HepG2 (cell line): Measurements from ENCODE around the gene HNRNPAB.

ENCODE experiments used
- CC2D1A ChIP-seq: sonication (generic); formaldehyde crosslinking; IDR thresholded peaks from 2 replicates; pipeline ENCODE4 v1.8.1; 2023; ENCODE audit warnings: mild to moderate bottlenecking, missing genetic modification reagents
- HCFC1 ChIP-seq: fragments of 150-350 bp; IDR thresholded peaks from 2 replicates; pipeline ENCODE4 v1.6.1; 2014; ENCODE audit warnings: low read depth, low read length
- NBN ChIP-seq: fragments of 450-650 bp; conservative IDR thresholded peaks from 2 replicates; pipeline ENCODE4 v1.6.1; 2017
- NCOR1 ChIP-seq: fragments of 200-600 bp; sonication (generic); IDR thresholded peaks from 2 replicates; pipeline ENCODE4 v1.7.0; 2017; ENCODE audit warnings: antibody characterized with exemption, low read length, borderline replicate concordance
- NFIC ChIP-seq: IDR thresholded peaks from 2 replicates; pipeline ENCODE4 v1.6.1; 2012; ENCODE audit warnings: mild to moderate bottlenecking, low read length, inconsistent platforms
- POLR2A ChIP-seq, 2 experiments: IDR thresholded peaks; 2 replicates each; pipeline ENCODE4 v1.6.1; 2011; ENCODE audit warnings: low read depth in 2 of 2, low read length in 2 of 2, mild to moderate bottlenecking in 1 of 2, moderate library complexity in 1 of 2; ENCODE audit not compliant: insufficient read depth in 1 of 2
- SMAD1 ChIP-seq: sonication (generic); formaldehyde crosslinking; IDR thresholded peaks from 2 replicates; pipeline ENCODE4 v1.4.0; 2020; ENCODE audit warnings: missing genetic modification reagents, low read depth, mild to moderate bottlenecking, borderline replicate concordance
- XBP1 ChIP-seq: sonication (generic); formaldehyde crosslinking; IDR thresholded peaks from 2 replicates; pipeline ENCODE4 v1.5.0; 2020; ENCODE audit warnings: missing genetic modification reagents
- ZNF24 ChIP-seq: fragments of 450-650 bp; IDR thresholded peaks from 2 replicates; pipeline ENCODE4 v1.6.1; 2017; ENCODE audit warnings: antibody characterized with exemption, mild to moderate bottlenecking
- ZNF343 ChIP-seq: sonication (generic); formaldehyde crosslinking; IDR thresholded peaks from 2 replicates; pipeline ENCODE4 v1.4.0; 2020; ENCODE audit warnings: mild to moderate bottlenecking, missing genetic modification reagents
- ZNF615 ChIP-seq: sonication (generic); formaldehyde crosslinking; IDR thresholded peaks from 2 replicates; pipeline ENCODE4 v1.5.0; 2020; ENCODE audit warnings: mild to moderate bottlenecking, missing genetic modification reagents, borderline replicate concordance
- TF ChIP-seq, protein P1 (sequence below): sonication (generic); formaldehyde crosslinking; IDR thresholded peaks from 2 replicates; pipeline ENCODE4 v1.5.0; 2020; ENCODE audit warnings: mild to moderate bottlenecking, missing genetic modification reagents, moderate library complexity
- TF ChIP-seq, protein P2 (sequence below): sonication (generic); formaldehyde crosslinking; IDR thresholded peaks from 2 replicates; pipeline ENCODE4 v1.5.0; 2020; ENCODE audit warnings: missing genetic modification reagents

- TF ChIP-seq ZNF24: no peak
- TF ChIP-seq ZNF615 (CRISPR knock-in tag): no peak
- no peak for TF ChIP-seq NFIC
- TF ChIP-seq XBP1 (CRISPR knock-in tag): no peak
- TF ChIP-seq, protein P1, sequence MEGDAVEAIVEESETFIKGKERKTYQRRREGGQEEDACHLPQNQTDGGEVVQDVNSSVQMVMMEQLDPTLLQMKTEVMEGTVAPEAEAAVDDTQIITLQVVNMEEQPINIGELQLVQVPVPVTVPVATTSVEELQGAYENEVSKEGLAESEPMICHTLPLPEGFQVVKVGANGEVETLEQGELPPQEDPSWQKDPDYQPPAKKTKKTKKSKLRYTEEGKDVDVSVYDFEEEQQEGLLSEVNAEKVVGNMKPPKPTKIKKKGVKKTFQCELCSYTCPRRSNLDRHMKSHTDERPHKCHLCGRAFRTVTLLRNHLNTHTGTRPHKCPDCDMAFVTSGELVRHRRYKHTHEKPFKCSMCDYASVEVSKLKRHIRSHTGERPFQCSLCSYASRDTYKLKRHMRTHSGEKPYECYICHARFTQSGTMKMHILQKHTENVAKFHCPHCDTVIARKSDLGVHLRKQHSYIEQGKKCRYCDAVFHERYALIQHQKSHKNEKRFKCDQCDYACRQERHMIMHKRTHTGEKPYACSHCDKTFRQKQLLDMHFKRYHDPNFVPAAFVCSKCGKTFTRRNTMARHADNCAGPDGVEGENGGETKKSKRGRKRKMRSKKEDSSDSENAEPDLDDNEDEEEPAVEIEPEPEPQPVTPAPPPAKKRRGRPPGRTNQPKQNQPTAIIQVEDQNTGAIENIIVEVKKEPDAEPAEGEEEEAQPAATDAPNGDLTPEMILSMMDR (CRISPR knock-in tag): no peak
- no peak for TF ChIP-seq HCFC1
- TF ChIP-seq NCOR1: no peak
- TF ChIP-seq SMAD1: no peak
- no peak for TF ChIP-seq ZNF343 (CRISPR knock-in tag)
- no peak for TF ChIP-seq POLR2A (IDR thresholded peaks at IDR 0.05; ENCODE audit: insufficient read depth in 1 of 2, low read depth in 2 of 2, low read length in 2 of 2)
- TF ChIP-seq CC2D1A (CRISPR knock-in tag): no peak
- no peak for TF ChIP-seq NBN
- TF ChIP-seq, protein P2, sequence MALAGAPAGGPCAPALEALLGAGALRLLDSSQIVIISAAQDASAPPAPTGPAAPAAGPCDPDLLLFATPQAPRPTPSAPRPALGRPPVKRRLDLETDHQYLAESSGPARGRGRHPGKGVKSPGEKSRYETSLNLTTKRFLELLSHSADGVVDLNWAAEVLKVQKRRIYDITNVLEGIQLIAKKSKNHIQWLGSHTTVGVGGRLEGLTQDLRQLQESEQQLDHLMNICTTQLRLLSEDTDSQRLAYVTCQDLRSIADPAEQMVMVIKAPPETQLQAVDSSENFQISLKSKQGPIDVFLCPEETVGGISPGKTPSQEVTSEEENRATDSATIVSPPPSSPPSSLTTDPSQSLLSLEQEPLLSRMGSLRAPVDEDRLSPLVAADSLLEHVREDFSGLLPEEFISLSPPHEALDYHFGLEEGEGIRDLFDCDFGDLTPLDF (CRISPR knock-in tag): no peak
These were observed 607 bp upstream of the HNRNPAB start for GRCh38 chr5:178203670-178204181.
